Mononuclear cell (primary cell): Measurements from ENCODE around the gene LMOD1. TPM values are rescaled to one million over a fixed set of nuclear protein-coding genes. Genes with fewer than 3 reads are reported as not detected.

Source experiments
- H3K27me3 ChIP-seq: 2 replicates; pipeline ENCODE4 v1.6.0; 2011; ENCODE audit warnings: low read length, control low read depth; ENCODE audit not compliant: insufficient read depth
- H3K4me1 ChIP-seq: 2 replicates; pipeline ENCODE4 v1.5.1; 2011; ENCODE audit warnings: mild to moderate bottlenecking, low read length, control low read depth; ENCODE audit not compliant: insufficient read depth
- H3K4me3 ChIP-seq: 2 replicates; pipeline ENCODE4 v1.5.1; 2011; ENCODE audit warnings: mild to moderate bottlenecking, low read length, moderate library complexity
- H3K9me3 ChIP-seq: 2 replicates; pipeline ENCODE4 v1.5.1; 2011; ENCODE audit warnings: low read depth, mild to moderate bottlenecking, control low read depth, low read length
- total RNA-seq: library from RNA; depleted of rRNA; stranded (reverse); fragments of >200 nt; gene quantifications from one replicate; pipeline ENCODE4 v1.2.3, GENCODE V29; 2012

LMOD1 gene
- total RNA-seq, 1 donor, result not detected

- H3K27me3 ChIP-seq, result no peaks in the 10 kb centered on the region
- H3K9me3 ChIP-seq, result no peaks in the 10 kb centered on the region
- H3K4me3 ChIP-seq, result no peak overlapping the region
- H3K4me1 ChIP-seq, result no peaks in the 10 kb centered on the region
Measured at GRCh38 chr1:201895913-201896807, 50.2 kb downstream of the LMOD1 start.

- H3K4me1 ChIP-seq, result no peaks in the 10 kb centered on the region
- no peak overlapping the region for H3K4me3 ChIP-seq
- no peaks in the 10 kb centered on the region for H3K9me3 ChIP-seq
- H3K27me3 ChIP-seq, result peaks cover 8% of the 10 kb centered on the region
Measured at GRCh38 chr1:201895120-201895665, 51.2 kb downstream of the LMOD1 start.

- H3K4me3 ChIP-seq, result no peak overlapping the region
- peaks cover 14% of the 10 kb centered on the region for H3K27me3 ChIP-seq
- H3K4me1 ChIP-seq, result no peaks in the 10 kb centered on the region
- no peaks in the 10 kb centered on the region for H3K9me3 ChIP-seq
Measured at GRCh38 chr1:201894343-201895119, 51.8 kb downstream of the LMOD1 start.

- Histone ChIP-seq H3K4me1 (peaks cover 7% of the 10 kb centered on the region), H3K4me3 (no peak overlapping the region), H3K27me3 (peaks cover 23% of the 10 kb centered on the region), H3K9me3 (no peaks in the 10 kb centered on the region)
Measured at GRCh38 chr1:201893431-201893830, 52.9 kb downstream of the LMOD1 start.

GRCh38 chr1:201892211-201892610 is 54.1 kb downstream of the LMOD1 start:
- H3K27me3 ChIP-seq, result peaks cover 35% of the 10 kb centered on the region

GRCh38 chr1:201891451-201892045 is 54.8 kb downstream of the LMOD1 start:
- no peak overlapping the region for H3K4me3 ChIP-seq
- no peaks in the 10 kb centered on the region for H3K9me3 ChIP-seq
- peaks cover 7% of the 10 kb centered on the region for H3K4me1 ChIP-seq
- H3K27me3 ChIP-seq, result peaks cover 40% of the 10 kb centered on the region

More at GRCh38 chr1:201892211-201892610, 54.1 kb downstream of the LMOD1 start:
- no peak overlapping the region for H3K4me3 ChIP-seq
- no peaks in the 10 kb centered on the region for H3K9me3 ChIP-seq
- peaks cover 7% of the 10 kb centered on the region for H3K4me1 ChIP-seq

GRCh38 chr1:201890806-201891450 is 55.4 kb downstream of the LMOD1 start:
- no peak overlapping the region for H3K4me3 ChIP-seq
- H3K27me3 ChIP-seq, result peaks cover 40% of the 10 kb centered on the region
- peaks cover 7% of the 10 kb centered on the region for H3K4me1 ChIP-seq
- H3K9me3 ChIP-seq, result no peaks in the 10 kb centered on the region

GRCh38 chr1:201890223-201890622 is 56.1 kb downstream of the LMOD1 start:
- H3K4me1 ChIP-seq, result peaks cover 7% of the 10 kb centered on the region
- no peak overlapping the region for H3K4me3 ChIP-seq
- peaks cover 40% of the 10 kb centered on the region for H3K27me3 ChIP-seq
- no peaks in the 10 kb centered on the region for H3K9me3 ChIP-seq

GRCh38 chr1:201889090-201889968 is 57.0 kb downstream of the LMOD1 start:
- Histone ChIP-seq H3K4me3 (peak overlapping the region; percentile 28), H3K27me3 (peaks cover 40% of the 10 kb centered on the region)

GRCh38 chr1:201888282-201889089 is 57.9 kb downstream of the LMOD1 start, which contains the start of gene SHISA4:
Gene SHISA4 (plus strand): TSS chr1:201888898. CDS start chr1:201888995, 97 bp downstream.
- H3K9me3 ChIP-seq, result no peaks in the 10 kb centered on the region
- H3K27me3 ChIP-seq, result peaks cover 40% of the 10 kb centered on the region
- H3K4me1 ChIP-seq, result peaks cover 19% of the 10 kb centered on the region
- H3K4me3 ChIP-seq, result peak within 1 kb of the TSS; percentile 28

More at GRCh38 chr1:201889090-201889968, 57.0 kb downstream of the LMOD1 start:
- Histone ChIP-seq H3K9me3 (no peaks in the 10 kb centered on the region), H3K4me1 (peaks cover 10% of the 10 kb centered on the region)

GRCh38 chr1:201887116-201887866 is 59.1 kb downstream of the LMOD1 start:
- Histone ChIP-seq H3K27me3 (peaks cover 40% of the 10 kb centered on the region), H3K9me3 (no peaks in the 10 kb centered on the region), H3K4me3 (no peak overlapping the region), H3K4me1 (peaks cover 31% of the 10 kb centered on the region)

GRCh38 chr1:201886103-201886885 is 60.1 kb downstream of the LMOD1 start:
- no peaks in the 10 kb centered on the region for H3K9me3 ChIP-seq
- H3K4me1 ChIP-seq, result peaks cover 41% of the 10 kb centered on the region
- H3K4me3 ChIP-seq, result no peak overlapping the region
- peaks cover 40% of the 10 kb centered on the region for H3K27me3 ChIP-seq
